GM12864 (cell line): Measurements from ENCODE around the gene AGPAT1.

Experiments used
- DNase-seq: peaks from one replicate; pipeline ENCODE4 v3.0.0-alpha.2; 2011; ENCODE audit warnings: low read depth
- H3K4me3 ChIP-seq: 2 replicates; pipeline ENCODE4 v1.5.1; 2011; ENCODE audit warnings: mild to moderate bottlenecking, low read depth, low read length, control low read depth
- TF ChIP-seq, protein P1 (sequence below): IDR thresholded peaks from 2 replicates; pipeline ENCODE4 v1.5.1; 2011; ENCODE audit warnings: low read depth, mild to moderate bottlenecking, moderate library complexity, low read length, control low read depth, inconsistent platforms; ENCODE audit errors: missing control alignments

Gene AGPAT1

DNA sequence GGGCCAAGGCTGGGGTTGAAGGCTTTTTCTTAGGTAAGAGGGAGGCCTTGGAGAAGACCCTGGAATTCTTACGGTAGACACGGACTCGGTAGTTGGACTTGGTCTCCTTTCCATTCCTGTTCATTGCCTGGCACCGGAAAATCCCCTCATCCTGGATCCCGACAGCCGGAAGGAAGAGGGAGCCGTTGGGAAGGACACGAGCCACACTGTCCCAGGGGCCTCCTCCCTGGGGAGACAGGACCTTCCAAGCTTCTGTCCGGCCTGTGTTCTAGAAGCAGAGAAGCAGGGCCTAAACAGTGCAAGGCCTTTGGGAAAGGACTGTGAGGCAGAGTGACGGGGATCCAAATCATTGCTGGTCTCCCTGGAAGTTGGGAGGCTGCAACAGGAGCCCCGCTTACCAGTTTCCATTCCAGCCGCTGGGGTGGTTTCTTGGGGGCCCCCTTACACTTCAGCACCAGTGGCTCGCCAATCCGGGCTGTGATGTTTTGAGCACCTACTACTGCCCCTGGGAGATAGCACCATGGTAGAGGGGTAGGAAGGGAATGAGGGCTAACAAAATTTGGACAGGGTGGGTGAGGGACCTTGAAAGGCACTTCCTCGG, 7.7 kb upstream of the AGPAT1 start:
- no peak for DNase-seq
- no peak overlapping the region for H3K4me3 ChIP-seq
- TF ChIP-seq, protein P1, sequence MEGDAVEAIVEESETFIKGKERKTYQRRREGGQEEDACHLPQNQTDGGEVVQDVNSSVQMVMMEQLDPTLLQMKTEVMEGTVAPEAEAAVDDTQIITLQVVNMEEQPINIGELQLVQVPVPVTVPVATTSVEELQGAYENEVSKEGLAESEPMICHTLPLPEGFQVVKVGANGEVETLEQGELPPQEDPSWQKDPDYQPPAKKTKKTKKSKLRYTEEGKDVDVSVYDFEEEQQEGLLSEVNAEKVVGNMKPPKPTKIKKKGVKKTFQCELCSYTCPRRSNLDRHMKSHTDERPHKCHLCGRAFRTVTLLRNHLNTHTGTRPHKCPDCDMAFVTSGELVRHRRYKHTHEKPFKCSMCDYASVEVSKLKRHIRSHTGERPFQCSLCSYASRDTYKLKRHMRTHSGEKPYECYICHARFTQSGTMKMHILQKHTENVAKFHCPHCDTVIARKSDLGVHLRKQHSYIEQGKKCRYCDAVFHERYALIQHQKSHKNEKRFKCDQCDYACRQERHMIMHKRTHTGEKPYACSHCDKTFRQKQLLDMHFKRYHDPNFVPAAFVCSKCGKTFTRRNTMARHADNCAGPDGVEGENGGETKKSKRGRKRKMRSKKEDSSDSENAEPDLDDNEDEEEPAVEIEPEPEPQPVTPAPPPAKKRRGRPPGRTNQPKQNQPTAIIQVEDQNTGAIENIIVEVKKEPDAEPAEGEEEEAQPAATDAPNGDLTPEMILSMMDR, result no peak

DNA sequence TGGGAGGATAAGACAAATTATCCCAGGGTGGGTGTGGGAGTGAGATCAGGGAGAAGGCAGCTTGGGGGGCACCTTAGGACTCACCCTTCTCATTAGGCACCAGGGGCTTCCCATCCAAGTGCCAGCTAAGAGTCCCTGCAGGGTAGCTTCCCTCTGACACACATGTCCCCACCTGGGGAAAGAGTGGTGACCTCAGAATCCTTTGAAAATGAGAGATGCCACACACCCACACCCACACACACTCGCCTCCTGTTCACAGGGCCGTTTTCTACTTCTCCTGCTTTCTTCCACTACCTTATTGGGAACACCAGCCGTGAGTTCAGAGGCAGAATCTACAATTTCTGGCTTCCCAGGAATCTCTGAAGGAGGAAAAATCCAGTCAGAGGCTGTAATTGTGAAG, 7.1 kb upstream of the AGPAT1 start:
- no peak for DNase-seq
- TF ChIP-seq, protein P1, result no peak
- no peak overlapping the region for H3K4me3 ChIP-seq

DNA sequence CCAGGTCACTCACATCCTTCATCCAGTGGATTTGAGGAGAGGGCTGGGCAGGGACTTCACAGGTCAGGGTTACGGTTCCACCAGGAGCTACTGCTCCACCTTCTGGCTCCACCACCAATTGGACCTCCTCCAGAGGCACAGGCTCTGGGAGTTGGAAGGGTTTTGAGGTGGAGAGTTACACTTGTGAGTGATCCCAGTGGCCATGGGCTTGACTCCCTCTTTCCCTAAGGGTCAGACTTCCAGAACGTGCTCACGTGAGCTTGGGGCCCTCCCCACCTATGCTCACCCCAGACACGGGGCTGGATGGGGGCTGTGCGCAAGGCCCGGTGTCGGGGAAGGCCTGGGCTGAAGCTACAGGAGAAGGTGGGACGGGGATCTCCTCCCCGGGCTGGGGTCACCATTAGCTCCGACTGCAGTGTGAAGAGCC, 6.7 kb upstream of the AGPAT1 start:
- TF ChIP-seq, protein P1, result no peak
- DNase-seq, result no peak

DNA sequence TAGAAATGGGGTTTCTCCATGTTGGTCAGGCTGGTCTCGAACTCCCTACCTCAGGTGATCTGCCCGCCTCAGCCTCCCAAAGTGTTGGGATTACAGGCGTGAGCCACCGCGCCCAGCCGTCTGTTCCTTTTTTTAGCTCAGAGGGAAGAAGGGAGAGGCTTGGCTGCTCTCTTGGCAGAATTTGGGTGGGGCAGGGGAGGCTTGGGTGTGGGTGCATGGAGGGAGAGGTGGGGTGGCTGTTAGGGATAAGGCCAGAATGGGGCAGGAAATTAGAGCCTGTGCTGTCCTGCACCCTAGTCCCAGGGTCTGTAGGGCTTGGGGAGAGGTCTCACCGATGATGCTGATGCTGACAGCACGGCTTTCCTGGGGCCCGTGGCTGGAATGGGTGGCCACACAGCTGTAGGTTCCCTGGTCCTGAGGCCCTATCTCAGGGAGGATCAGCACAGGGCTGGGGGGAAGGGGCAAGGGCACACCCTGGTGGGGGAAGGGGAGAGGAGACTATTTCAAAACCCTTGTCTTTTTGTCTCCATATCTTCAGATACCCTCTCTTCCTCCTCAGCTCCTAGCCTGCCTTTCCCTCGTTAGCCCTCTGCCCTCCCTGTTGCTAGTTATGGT, 6.1 kb upstream of the AGPAT1 start:
- no peak for DNase-seq
- TF ChIP-seq, protein P1, result no peak
- H3K4me3 ChIP-seq, result no peak overlapping the region

More for the DNA sequence above, 6.7 kb upstream of the AGPAT1 start:
- no peak overlapping the region for H3K4me3 ChIP-seq

DNA sequence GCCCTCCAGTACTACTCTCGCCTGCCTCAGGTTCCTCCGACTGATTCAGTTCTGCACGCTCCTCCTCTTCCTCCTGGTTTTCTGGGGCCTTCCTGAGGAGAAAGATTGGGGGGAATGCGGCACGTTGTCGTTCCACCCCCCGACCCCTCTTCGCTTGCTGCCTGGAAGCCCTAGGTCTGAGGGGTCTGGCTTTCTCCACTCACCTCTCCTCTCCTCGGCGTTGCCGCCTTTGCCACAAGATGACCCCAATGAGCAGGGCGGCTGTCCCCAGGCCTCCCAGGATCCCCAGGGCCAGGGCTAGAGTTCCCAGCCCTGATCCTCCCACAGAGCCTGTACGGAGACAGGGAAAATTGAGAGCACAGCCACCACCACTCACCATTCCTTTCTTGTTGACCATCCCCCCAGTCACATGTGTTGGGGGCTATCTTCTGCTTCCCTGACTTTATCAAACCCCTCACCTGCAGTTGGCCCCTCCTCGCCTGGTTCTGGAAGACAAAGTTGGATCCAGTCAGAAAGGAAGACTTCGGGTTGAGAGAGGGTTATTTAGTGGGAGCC, 5.3 kb upstream of the AGPAT1 start:
- TF ChIP-seq, protein P1, result no peak
- DNase-seq, result no peak
- H3K4me3 ChIP-seq, result no peak overlapping the region

DNA sequence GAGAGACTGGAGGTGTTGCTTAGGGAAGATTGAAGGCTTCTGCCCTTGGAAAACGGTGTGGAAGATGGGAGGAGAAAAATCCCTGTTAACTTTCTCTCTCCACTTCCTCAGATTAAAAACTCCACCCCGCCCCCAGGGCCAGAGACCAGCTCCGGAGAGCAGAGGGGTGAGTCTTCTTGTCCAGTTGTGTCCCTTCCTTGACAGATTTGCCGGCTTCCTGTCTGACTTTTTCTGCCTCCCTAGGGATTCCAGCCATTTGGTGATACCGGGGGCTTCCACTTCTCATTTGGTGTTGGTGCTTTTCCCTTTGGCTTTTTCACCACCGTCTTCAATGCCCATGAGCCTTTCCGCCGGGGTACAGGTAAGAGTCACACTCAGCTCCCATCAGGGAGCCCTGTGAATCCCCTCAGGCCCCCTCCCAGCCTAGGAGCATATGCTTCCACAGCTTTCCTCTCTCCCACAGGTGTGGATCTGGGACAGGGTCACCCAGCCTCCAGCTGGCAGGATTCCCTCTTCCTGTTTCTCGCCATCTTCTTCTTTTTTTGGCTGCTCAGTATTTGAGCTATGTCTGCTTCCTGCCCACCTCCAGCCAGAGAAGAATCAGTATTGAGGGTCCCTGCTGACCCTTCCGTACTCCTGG, 4.0 kb upstream of the AGPAT1 start:
- no peak for DNase-seq
- no peak overlapping the region; the same call in 1 of the 2 replicates for H3K4me3 ChIP-seq
- TF ChIP-seq, protein P1, result no peak
